CD14-positive monocyte (primary cell): Measurements from ENCODE around the gene LRP10. TPM values are rescaled to one million over a fixed set of nuclear protein-coding genes. Genes with fewer than 3 reads are reported as not detected.

Experiments used
- DNase-seq, 3 donors: peaks; one replicate each; pipeline ENCODE4 v3.0.0-alpha.2; 2011 to 2022
- H2AFZ ChIP-seq: 2 replicates; pipeline ENCODE4 v1.6.0; 2012; ENCODE audit warnings: mild to moderate bottlenecking, low read depth, low read length, inconsistent platforms; ENCODE audit not compliant: insufficient read depth, poor library complexity, severe bottlenecking
- H3K27ac ChIP-seq, 2 donors: 1 replicate in 1 of 2; 2 replicates in 1 of 2; pipeline ENCODE4 v1.5.1; 2012 to 2013; ENCODE audit warnings: low read length in 2 of 2, control low read depth in 1 of 2, inconsistent platforms in 1 of 2, low read depth in 1 of 2, mild to moderate bottlenecking in 1 of 2
- H3K27me3 ChIP-seq, 2 donors: one replicate each; pipeline versions ENCODE4 v1.6.0 to v1.6.1; 2011 to 2013; ENCODE audit warnings: low read length in 2 of 2; ENCODE audit not compliant: control insufficient read depth in 2 of 2, insufficient read depth in 2 of 2
- H3K36me3 ChIP-seq, 2 donors: replicated peaks in 1 of 2; 1 replicate in 1 of 2; 2 replicates in 1 of 2; pipeline versions ENCODE4 v1.5.1 to v1.6.1; 2012 to 2013; ENCODE audit warnings: low read length in 2 of 2, control low read depth in 1 of 2, inconsistent platforms in 1 of 2, mild to moderate bottlenecking in 1 of 2; ENCODE audit not compliant: insufficient read depth in 2 of 2, control insufficient read depth in 1 of 2
- H3K4me1 ChIP-seq, 2 donors: 1 replicate in 1 of 2; 2 replicates in 1 of 2; pipeline versions ENCODE4 v1.5.1 to v1.6.1; 2012 to 2013; ENCODE audit warnings: low read length in 2 of 2, control low read depth in 1 of 2, inconsistent platforms in 1 of 2, mild to moderate bottlenecking in 1 of 2, moderate library complexity in 1 of 2; ENCODE audit not compliant: insufficient read depth in 2 of 2, control insufficient read depth in 1 of 2
- H3K4me2 ChIP-seq: replicated peaks from 2 replicates; pipeline ENCODE3; 2012; ENCODE audit warnings: low read length, moderate library complexity, mild to moderate bottlenecking; ENCODE audit not compliant: poor library complexity, severe bottlenecking; ENCODE audit errors: extremely low read depth
- H3K4me3 ChIP-seq, 3 experiments: fragments of 200-600 bp in 1 of 3; sonication (generic) in 1 of 3; replicated peaks in 1 of 3; 1 replicate in 2 of 3; 2 replicates in 1 of 3; pipeline ENCODE4 v1.5.1; 2011 to 2013; ENCODE audit warnings: low read length in 3 of 3, mild to moderate bottlenecking in 3 of 3, control low read depth in 2 of 3, low read depth in 2 of 3, inconsistent platforms in 1 of 3, moderate library complexity in 1 of 3
- H3K79me2 ChIP-seq: 2 replicates; pipeline ENCODE4 v1.6.0; 2012; ENCODE audit warnings: mild to moderate bottlenecking, control low read depth, inconsistent platforms, low read length, moderate library complexity; ENCODE audit not compliant: insufficient read depth
- H3K9ac ChIP-seq: 2 replicates; pipeline ENCODE4 v1.6.0; 2017; ENCODE audit warnings: low read length, mild to moderate bottlenecking; ENCODE audit not compliant: insufficient read depth, poor library complexity, severe bottlenecking
- H3K9me3 ChIP-seq, 2 donors: replicated peaks in 1 of 2; 1 replicate in 1 of 2; 2 replicates in 1 of 2; pipeline versions ENCODE4 v1.5.1 to v1.6.1; 2012 to 2013; ENCODE audit warnings: low read length in 2 of 2, control low read depth in 1 of 2; ENCODE audit not compliant: control insufficient read depth in 1 of 2, insufficient read depth in 1 of 2
- H4K20me1 ChIP-seq: 2 replicates; pipeline ENCODE4 v1.6.0; 2012; ENCODE audit warnings: mild to moderate bottlenecking, low read length, control low read depth, moderate library complexity; ENCODE audit not compliant: insufficient read depth
- H3K27ac Mint-ChIP-seq, 7 donors: one replicate each; pipeline ENCODE4 v1.8.0; 2020; ENCODE audit warnings: mild to moderate bottlenecking in 7 of 7, mixed read lengths in 7 of 7, moderate library complexity in 6 of 7, inconsistent platforms in 2 of 7
- H3K27me3 Mint-ChIP-seq, 3 donors: one replicate each; pipeline ENCODE4 v1.8.0; 2021 to 2022; ENCODE audit warnings: low read depth in 3 of 3, mild to moderate bottlenecking in 3 of 3, mixed read lengths in 3 of 3, moderate library complexity in 3 of 3, inconsistent platforms in 1 of 3
- H3K36me3 Mint-ChIP-seq, 2 donors: one replicate each; pipeline ENCODE4 v1.8.0; 2020; ENCODE audit warnings: mixed read lengths in 2 of 2, inconsistent platforms in 1 of 2, mild to moderate bottlenecking in 1 of 2
- H3K4me1 Mint-ChIP-seq: one replicate; pipeline ENCODE4 v1.8.0; 2020; ENCODE audit warnings: mild to moderate bottlenecking, mixed read lengths
- H3K4me3 Mint-ChIP-seq, 2 donors: one replicate each; pipeline ENCODE4 v1.8.0; 2020; ENCODE audit warnings: mild to moderate bottlenecking in 2 of 2, mixed read lengths in 2 of 2, moderate library complexity in 1 of 2
- H3K9me3 Mint-ChIP-seq, 7 donors: one replicate each; pipeline ENCODE4 v1.8.0; 2020 to 2022; ENCODE audit warnings: mixed read lengths in 7 of 7, mild to moderate bottlenecking in 6 of 7, moderate library complexity in 6 of 7, inconsistent platforms in 2 of 7
- WGBS: methylation state at CpG from one replicate; pipeline ENCODE4 v1.1.5; 2013; ENCODE audit warnings: missing lambda C conversion rate; ENCODE audit not compliant: insufficient coverage; 5-methylcytosine and 5-hydroxymethylcytosine counted together
- intact Hi-C, 2 donors: fragments of 100-400 bp; cut with micrococcal nuclease; formaldehyde crosslinking; loops; one replicate each; pipeline versions ENCODE4 v1.15.0 to v1.15.1; 2023
- polyA plus RNA-seq, 3 donors: library from polyadenylated mRNA; depleted of rRNA in 1 of 3; unstranded in 2 of 3; stranded (reverse) in 1 of 3; fragments of 300-500 nt in 2 of 3; fragments of >200 nt in 1 of 3; fragmentation: Illumina TruSeq in 2 of 3; gene quantifications; 1 replicate in 2 of 3; 2 replicates in 1 of 3; pipeline ENCODE4 v1.2.3, GENCODE V29; 2012 to 2021
- TF ChIP-seq, protein P1 (sequence below): fragments of 200-600 bp; IDR thresholded peaks from one replicate; pipeline ENCODE4 v1.8.0; 2022; ENCODE audit warnings: antibody characterized with exemption, mild to moderate bottlenecking

The LRP10 gene
- polyA plus RNA-seq, 3 donors, result 39.0 to 65.1 (median 51.5) TPM

GRCh38 chr14:22884738-22885523 is 13.4 kb downstream of the LRP10 start:
- H3K27me3 Mint-ChIP-seq, result peaks cover 31 to 51% (median 34%) of the 10 kb centered on the region in 3 donors
- H3K4me1 ChIP-seq, result peaks cover 12 to 15% of the 10 kb centered on the region in 2 donors
- H3K4me1 Mint-ChIP-seq, result peaks cover 29% of the 10 kb centered on the region
- TF ChIP-seq, protein P1, sequence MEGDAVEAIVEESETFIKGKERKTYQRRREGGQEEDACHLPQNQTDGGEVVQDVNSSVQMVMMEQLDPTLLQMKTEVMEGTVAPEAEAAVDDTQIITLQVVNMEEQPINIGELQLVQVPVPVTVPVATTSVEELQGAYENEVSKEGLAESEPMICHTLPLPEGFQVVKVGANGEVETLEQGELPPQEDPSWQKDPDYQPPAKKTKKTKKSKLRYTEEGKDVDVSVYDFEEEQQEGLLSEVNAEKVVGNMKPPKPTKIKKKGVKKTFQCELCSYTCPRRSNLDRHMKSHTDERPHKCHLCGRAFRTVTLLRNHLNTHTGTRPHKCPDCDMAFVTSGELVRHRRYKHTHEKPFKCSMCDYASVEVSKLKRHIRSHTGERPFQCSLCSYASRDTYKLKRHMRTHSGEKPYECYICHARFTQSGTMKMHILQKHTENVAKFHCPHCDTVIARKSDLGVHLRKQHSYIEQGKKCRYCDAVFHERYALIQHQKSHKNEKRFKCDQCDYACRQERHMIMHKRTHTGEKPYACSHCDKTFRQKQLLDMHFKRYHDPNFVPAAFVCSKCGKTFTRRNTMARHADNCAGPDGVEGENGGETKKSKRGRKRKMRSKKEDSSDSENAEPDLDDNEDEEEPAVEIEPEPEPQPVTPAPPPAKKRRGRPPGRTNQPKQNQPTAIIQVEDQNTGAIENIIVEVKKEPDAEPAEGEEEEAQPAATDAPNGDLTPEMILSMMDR, result no peak
- H3K9me3 ChIP-seq, result no peaks in the 10 kb centered on the region
- 89% methylated on average over 9 of the region's 11 CpGs for WGBS
- H3K27me3 ChIP-seq, result peaks cover 0 to 31% of the 10 kb centered on the region in 2 donors
- H3K27ac Mint-ChIP-seq, result peak overlapping the region in 1 of 7 donors; percentile 13
- intact Hi-C loops, result no loop called here
- H3K27ac ChIP-seq, result no peak overlapping the region
- no peak overlapping the region for H2AFZ ChIP-seq
- H3K36me3 Mint-ChIP-seq, result peaks cover 6% of the 10 kb centered on the region in 2 donors
- H3K36me3 ChIP-seq, result no peaks in the 10 kb centered on the region
- no peaks in the 10 kb centered on the region for H4K20me1 ChIP-seq
- H3K9me3 Mint-ChIP-seq, result peaks cover 0 to 8% (median 3%) of the 10 kb centered on the region in 7 donors
- no peaks in the 10 kb centered on the region for H3K79me2 ChIP-seq
- no peak overlapping the region for H3K9ac ChIP-seq
- no peak for DNase-seq
- no peak overlapping the region for H3K4me2 ChIP-seq
- H3K4me3 ChIP-seq, result no peak overlapping the region
- H3K4me3 Mint-ChIP-seq, result peak overlapping the region in 1 of 2 donors; percentile 56

DNA sequence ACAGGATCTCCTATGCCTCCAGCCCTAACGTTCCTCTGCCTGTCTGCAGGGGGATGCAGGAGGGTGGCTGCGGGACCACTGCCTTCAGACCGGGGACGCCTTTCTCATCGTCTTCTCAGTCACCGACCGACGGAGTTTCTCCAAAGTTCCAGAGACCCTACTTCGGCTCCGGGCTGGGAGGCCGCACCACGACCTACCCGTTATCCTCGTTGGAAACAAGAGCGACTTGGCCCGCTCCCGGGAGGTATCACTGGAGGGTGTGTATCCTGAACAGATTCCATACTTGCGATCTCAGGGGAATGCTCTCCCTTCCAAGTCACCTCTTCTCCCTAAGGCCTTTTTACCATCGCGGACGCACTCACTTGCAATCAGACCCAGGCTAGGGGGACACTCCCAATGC is 14.4 kb downstream of the LRP10 start:
- H3K4me2 ChIP-seq, result peak overlapping the region; percentile 77
- H3K27me3 Mint-ChIP-seq, result peaks cover 31 to 51% (median 31%) of the 10 kb centered on the region in 3 donors
- peaks cover 0 to 10% (median 3%) of the 10 kb centered on the region in 7 donors for H3K9me3 Mint-ChIP-seq
- no peak overlapping the region for H3K9ac ChIP-seq
- no peaks in the 10 kb centered on the region for H3K9me3 ChIP-seq
- no peak overlapping the region for H3K27ac ChIP-seq
- peak overlapping the region in 1 of 7 donors; percentile 71 for H3K27ac Mint-ChIP-seq
- peaks cover 29% of the 10 kb centered on the region for H3K4me1 Mint-ChIP-seq
- peaks cover 6 to 10% of the 10 kb centered on the region in 2 donors for H3K36me3 Mint-ChIP-seq
- peak overlapping the region; percentile 80 for H2AFZ ChIP-seq
- H3K4me3 Mint-ChIP-seq, result peak overlapping the region; percentile 84 to 94
- H4K20me1 ChIP-seq, result no peaks in the 10 kb centered on the region
- H3K4me1 ChIP-seq, result peaks cover 12 to 15% of the 10 kb centered on the region in 2 donors
- H3K36me3 ChIP-seq, result no peaks in the 10 kb centered on the region
- peak overlapping the region in 1 of 3 experiments; percentile 78 for H3K4me3 ChIP-seq
- H3K27me3 ChIP-seq, result peaks cover 0 to 31% of the 10 kb centered on the region in 2 donors
- TF ChIP-seq, protein P1, result no peak
- no peaks in the 10 kb centered on the region for H3K79me2 ChIP-seq
- DNase-seq, result no peak
- intact Hi-C loops, result no loop called here
- WGBS, result 95% methylated on average over 14 of the region's 21 CpGs
